HepG2 (cell line): ENCODE results near the gene FAM110A. TPM values are rescaled to one million over a fixed set of nuclear protein-coding genes. Genes with fewer than 3 reads are reported as not detected.

Source experiments
- ARNTL ChIP-seq: sonication (generic); formaldehyde crosslinking; IDR thresholded peaks from 2 replicates; pipeline ENCODE4 v1.4.0; 2020; ENCODE audit warnings: mild to moderate bottlenecking, missing genetic modification reagents
- FOXA1 ChIP-seq, 2 experiments: fragments of 450-650 bp in 1 of 2; sonication (generic) in 1 of 2; formaldehyde crosslinking in 1 of 2; IDR thresholded peaks; 2 replicates each; pipeline versions ENCODE4 v1.4.0 to v1.6.1; 2016 to 2020; ENCODE audit warnings: missing genetic modification reagents in 1 of 2
- HES4 ChIP-seq: sonication (generic); formaldehyde crosslinking; IDR thresholded peaks from 2 replicates; pipeline ENCODE4 v1.9.0; 2021; ENCODE audit warnings: mild to moderate bottlenecking, missing genetic modification reagents, borderline replicate concordance
- IKZF1 ChIP-seq: fragments of 450-650 bp; IDR thresholded peaks from 2 replicates; pipeline ENCODE4 v1.7.1; 2016
- KDM2A ChIP-seq: sonication (generic); formaldehyde crosslinking; IDR thresholded peaks from 2 replicates; pipeline ENCODE4 v1.4.0; 2020; ENCODE audit warnings: low read depth, missing genetic modification reagents, borderline replicate concordance
- KLF15 ChIP-seq: sonication (generic); formaldehyde crosslinking; IDR thresholded peaks from 2 replicates; pipeline ENCODE4 v1.8.1; 2023; ENCODE audit warnings: borderline replicate concordance, mild to moderate bottlenecking, inconsistent platforms, missing genetic modification reagents, mixed read lengths
- MAFK ChIP-seq, 2 experiments: IDR thresholded peaks in 1 of 2; conservative IDR thresholded peaks in 1 of 2; 2 replicates each; pipeline ENCODE4 v1.6.1; 2011; ENCODE audit warnings: improper control_type of control experiment in 2 of 2, low read length in 2 of 2
- NCOA5 ChIP-seq: sonication (generic); formaldehyde crosslinking; IDR thresholded peaks from 2 replicates; pipeline ENCODE4 v1.4.0; 2020; ENCODE audit warnings: missing genetic modification reagents
- SMAD3 ChIP-seq: sonication (generic); formaldehyde crosslinking; IDR thresholded peaks from 2 replicates; pipeline ENCODE4 v1.4.0; 2020; ENCODE audit warnings: missing genetic modification reagents
- SNAI1 ChIP-seq: sonication (generic); formaldehyde crosslinking; IDR thresholded peaks from 2 replicates; pipeline ENCODE4 v1.5.0; 2020; ENCODE audit warnings: mild to moderate bottlenecking, missing genetic modification reagents, borderline replicate concordance
- ZEB1 ChIP-seq: IDR thresholded peaks from 2 replicates; pipeline ENCODE4 v1.6.1; 2012; ENCODE audit warnings: mild to moderate bottlenecking, low read depth, inconsistent platforms; ENCODE audit not compliant: insufficient replicate concordance
- ZFYVE20 ChIP-seq: sonication (generic); formaldehyde crosslinking; IDR thresholded peaks from 2 replicates; pipeline ENCODE4 v1.8.0; 2023; ENCODE audit warnings: low read depth, mild to moderate bottlenecking, moderate library complexity, missing genetic modification reagents, borderline replicate concordance
- ZMYM3 ChIP-seq: sonication (generic); formaldehyde crosslinking; IDR thresholded peaks from 2 replicates; pipeline ENCODE4 v1.5.1; 2020; ENCODE audit warnings: mild to moderate bottlenecking, missing genetic modification reagents
- ZNF121 ChIP-seq: sonication (generic); formaldehyde crosslinking; IDR thresholded peaks from 2 replicates; pipeline ENCODE4 v1.5.0; 2020; ENCODE audit warnings: mild to moderate bottlenecking, missing genetic modification reagents
- ZNF331 ChIP-seq: sonication (generic); formaldehyde crosslinking; IDR thresholded peaks from 2 replicates; pipeline ENCODE4 v1.4.0; 2020; ENCODE audit warnings: missing genetic modification reagents
- ZNF333 ChIP-seq: sonication (generic); formaldehyde crosslinking; IDR thresholded peaks from 2 replicates; pipeline ENCODE4 v1.4.0; 2020; ENCODE audit warnings: mild to moderate bottlenecking, missing genetic modification reagents, borderline replicate concordance
- ZNF367 ChIP-seq: sonication (generic); formaldehyde crosslinking; IDR thresholded peaks from 2 replicates; pipeline ENCODE4 v1.4.0; 2020; ENCODE audit warnings: missing genetic modification reagents, borderline replicate concordance
- ZSCAN25 ChIP-seq: sonication (generic); formaldehyde crosslinking; IDR thresholded peaks from 2 replicates; pipeline ENCODE4 v1.8.0; 2022; ENCODE audit warnings: mild to moderate bottlenecking, missing genetic modification reagents
- polyA plus RNA-seq, 8 experiments: library from polyadenylated mRNA; depleted of rRNA in 3 of 8; stranded (reverse) in 7 of 8; unstranded in 1 of 8; fragments of >200 nt; fragmentation: Illumina TruSeq in 4 of 8; extraction: Trizol in 4 of 8; gene quantifications; 2 replicates each; pipeline versions ENCODE4 v1.2.1 to v1.2.3, GENCODE V29; 2011 to 2016; ENCODE audit warnings: low read depth in 4 of 8, missing spikeins in 1 of 8, mixed read lengths in 1 of 8; ENCODE audit not compliant: insufficient read depth in 1 of 8
- total RNA-seq, 5 experiments: library from RNA; depleted of rRNA; stranded (reverse); fragments of >200 nt; fragmentation: Illumina TruSeq; extraction: Trizol; gene quantifications; 2 replicates each; pipeline ENCODE4 v1.2.3, GENCODE V29; 2016; ENCODE audit warnings: low read depth in 1 of 5
- TF ChIP-seq, protein P1 (sequence below): sonication (generic); formaldehyde crosslinking; IDR thresholded peaks from 2 replicates; pipeline ENCODE4 v1.4.0; 2020; ENCODE audit warnings: missing genetic modification reagents
- TF ChIP-seq, protein P2 (sequence below): sonication (generic); formaldehyde crosslinking; IDR thresholded peaks from 2 replicates; pipeline ENCODE4 v1.4.0; 2020; ENCODE audit warnings: missing genetic modification reagents, borderline replicate concordance
- TF ChIP-seq, protein P3 (sequence below): fragments of 450-650 bp; IDR thresholded peaks from 2 replicates; pipeline ENCODE4 v1.6.1; 2017

The FAM110A gene
- total and polyA plus RNA-seq, 2 of the 13 experiments (the other 11 are each of a cell fraction or from before 2014, with no cell fraction given), result 1.9 TPM

DNA sequence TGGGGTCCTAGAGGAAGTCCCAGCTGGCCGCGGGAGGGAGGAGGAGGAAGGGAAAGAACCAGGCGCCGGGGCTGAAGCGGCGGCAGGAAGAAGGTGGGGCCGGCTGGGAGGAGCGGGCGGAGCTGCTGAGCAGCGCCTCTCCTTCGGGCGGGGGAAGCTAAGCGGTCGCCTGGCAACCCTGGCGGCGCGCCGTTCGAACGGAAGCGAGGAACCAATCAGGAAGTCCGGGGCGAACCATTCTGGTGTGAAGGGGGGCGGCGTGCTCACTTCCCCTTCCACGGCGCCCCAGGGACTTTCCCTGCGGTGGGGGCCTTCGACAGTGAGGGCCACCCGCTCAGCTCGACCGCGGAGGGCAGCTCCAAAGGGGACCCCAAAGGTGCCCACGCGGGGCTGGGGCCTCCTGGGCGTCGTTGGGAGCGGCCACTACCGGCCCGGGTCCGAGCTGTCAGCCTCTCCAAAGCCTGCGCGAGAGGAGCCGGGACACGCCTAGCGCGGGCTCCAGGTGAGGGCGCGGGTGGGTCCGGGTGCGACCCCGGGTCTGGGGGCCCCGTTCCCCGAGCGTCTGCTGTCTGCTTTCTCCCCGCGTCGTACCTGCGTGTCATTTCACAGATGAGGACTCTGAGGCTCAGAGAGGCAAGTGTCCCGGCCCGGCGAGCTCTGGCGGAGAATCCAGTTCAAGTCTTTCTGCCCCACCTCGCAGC, at the start of gene FAM110A (continued):
- TF ChIP-seq FOXA1 (IDR thresholded peaks at IDR 0.05) (no peak), FOXA1 (CRISPR knock-in tag; IDR thresholded peaks at IDR 0.05) (no peak), ZSCAN25 (CRISPR knock-in tag) (0 out of 2 replicates have a peak, but pooled peaks have one; percentile 33), IKZF1 (no peak), ZNF121 (CRISPR knock-in tag) (no peak), SNAI1 (CRISPR knock-in tag) (no peak; the same call in 1 of the 2 replicates), ZMYM3 (CRISPR knock-in tag) (peak; percentile 50; the same call in 1 of the 2 replicates), ZFYVE20 (no peak), HES4 (CRISPR knock-in tag) (peak; percentile 20; the same call in 1 of the 2 replicates), KDM2A (CRISPR knock-in tag) (peak; percentile 86), ZNF367 (CRISPR knock-in tag) (0 out of 2 replicates have a peak, but pooled peaks have one; percentile 29), KLF15 (peak; percentile 71; the same call in 1 of the 2 replicates), ZEB1 (no peak), ZNF333 (CRISPR knock-in tag) (peak; percentile 66; the same call in 1 of the 2 replicates), ARNTL (0 out of 2 replicates have a peak, but pooled peaks have one; percentile 21), NCOA5 (no peak), SMAD3 (CRISPR knock-in tag) (0 out of 2 replicates have a peak, but pooled peaks have one; percentile 50), MAFK (conservative IDR thresholded peaks at IDR 0.05 in 1 of 2, IDR thresholded peaks at IDR 0.05 in 1 of 2; ENCODE audit: low read length in 2 of 2) (no peak), ZNF331 (CRISPR knock-in tag) (0 out of 2 replicates have a peak, but pooled peaks have one; percentile 1)
- TF ChIP-seq, protein P1, sequence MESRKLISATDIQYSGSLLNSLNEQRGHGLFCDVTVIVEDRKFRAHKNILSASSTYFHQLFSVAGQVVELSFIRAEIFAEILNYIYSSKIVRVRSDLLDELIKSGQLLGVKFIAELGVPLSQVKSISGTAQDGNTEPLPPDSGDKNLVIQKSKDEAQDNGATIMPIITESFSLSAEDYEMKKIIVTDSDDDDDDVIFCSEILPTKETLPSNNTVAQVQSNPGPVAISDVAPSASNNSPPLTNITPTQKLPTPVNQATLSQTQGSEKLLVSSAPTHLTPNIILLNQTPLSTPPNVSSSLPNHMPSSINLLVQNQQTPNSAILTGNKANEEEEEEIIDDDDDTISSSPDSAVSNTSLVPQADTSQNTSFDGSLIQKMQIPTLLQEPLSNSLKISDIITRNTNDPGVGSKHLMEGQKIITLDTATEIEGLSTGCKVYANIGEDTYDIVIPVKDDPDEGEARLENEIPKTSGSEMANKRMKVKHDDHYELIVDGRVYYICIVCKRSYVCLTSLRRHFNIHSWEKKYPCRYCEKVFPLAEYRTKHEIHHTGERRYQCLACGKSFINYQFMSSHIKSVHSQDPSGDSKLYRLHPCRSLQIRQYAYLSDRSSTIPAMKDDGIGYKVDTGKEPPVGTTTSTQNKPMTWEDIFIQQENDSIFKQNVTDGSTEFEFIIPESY (CRISPR knock-in tag), result no peak
- TF ChIP-seq, protein P2, sequence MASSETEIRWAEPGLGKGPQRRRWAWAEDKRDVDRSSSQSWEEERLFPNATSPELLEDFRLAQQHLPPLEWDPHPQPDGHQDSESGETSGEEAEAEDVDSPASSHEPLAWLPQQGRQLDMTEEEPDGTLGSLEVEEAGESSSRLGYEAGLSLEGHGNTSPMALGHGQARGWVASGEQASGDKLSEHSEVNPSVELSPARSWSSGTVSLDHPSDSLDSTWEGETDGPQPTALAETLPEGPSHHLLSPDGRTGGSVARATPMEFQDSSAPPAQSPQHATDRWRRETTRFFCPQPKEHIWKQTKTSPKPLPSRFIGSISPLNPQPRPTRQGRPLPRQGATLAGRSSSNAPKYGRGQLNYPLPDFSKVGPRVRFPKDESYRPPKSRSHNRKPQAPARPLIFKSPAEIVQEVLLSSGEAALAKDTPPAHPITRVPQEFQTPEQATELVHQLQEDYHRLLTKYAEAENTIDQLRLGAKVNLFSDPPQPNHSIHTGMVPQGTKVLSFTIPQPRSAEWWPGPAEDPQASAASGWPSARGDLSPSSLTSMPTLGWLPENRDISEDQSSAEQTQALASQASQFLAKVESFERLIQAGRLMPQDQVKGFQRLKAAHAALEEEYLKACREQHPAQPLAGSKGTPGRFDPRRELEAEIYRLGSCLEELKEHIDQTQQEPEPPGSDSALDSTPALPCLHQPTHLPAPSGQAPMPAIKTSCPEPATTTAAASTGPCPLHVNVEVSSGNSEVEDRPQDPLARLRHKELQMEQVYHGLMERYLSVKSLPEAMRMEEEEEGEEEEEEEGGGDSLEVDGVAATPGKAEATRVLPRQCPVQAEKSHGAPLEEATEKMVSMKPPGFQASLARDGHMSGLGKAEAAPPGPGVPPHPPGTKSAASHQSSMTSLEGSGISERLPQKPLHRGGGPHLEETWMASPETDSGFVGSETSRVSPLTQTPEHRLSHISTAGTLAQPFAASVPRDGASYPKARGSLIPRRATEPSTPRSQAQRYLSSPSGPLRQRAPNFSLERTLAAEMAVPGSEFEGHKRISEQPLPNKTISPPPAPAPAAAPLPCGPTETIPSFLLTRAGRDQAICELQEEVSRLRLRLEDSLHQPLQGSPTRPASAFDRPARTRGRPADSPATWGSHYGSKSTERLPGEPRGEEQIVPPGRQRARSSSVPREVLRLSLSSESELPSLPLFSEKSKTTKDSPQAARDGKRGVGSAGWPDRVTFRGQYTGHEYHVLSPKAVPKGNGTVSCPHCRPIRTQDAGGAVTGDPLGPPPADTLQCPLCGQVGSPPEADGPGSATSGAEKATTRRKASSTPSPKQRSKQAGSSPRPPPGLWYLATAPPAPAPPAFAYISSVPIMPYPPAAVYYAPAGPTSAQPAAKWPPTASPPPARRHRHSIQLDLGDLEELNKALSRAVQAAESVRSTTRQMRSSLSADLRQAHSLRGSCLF (CRISPR knock-in tag), result no peak
- TF ChIP-seq, protein P3, sequence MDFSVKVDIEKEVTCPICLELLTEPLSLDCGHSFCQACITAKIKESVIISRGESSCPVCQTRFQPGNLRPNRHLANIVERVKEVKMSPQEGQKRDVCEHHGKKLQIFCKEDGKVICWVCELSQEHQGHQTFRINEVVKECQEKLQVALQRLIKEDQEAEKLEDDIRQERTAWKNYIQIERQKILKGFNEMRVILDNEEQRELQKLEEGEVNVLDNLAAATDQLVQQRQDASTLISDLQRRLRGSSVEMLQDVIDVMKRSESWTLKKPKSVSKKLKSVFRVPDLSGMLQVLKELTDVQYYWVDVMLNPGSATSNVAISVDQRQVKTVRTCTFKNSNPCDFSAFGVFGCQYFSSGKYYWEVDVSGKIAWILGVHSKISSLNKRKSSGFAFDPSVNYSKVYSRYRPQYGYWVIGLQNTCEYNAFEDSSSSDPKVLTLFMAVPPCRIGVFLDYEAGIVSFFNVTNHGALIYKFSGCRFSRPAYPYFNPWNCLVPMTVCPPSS, result no peak
